Measurements from ENCODE around the gene ZSWIM8.

DNA sequence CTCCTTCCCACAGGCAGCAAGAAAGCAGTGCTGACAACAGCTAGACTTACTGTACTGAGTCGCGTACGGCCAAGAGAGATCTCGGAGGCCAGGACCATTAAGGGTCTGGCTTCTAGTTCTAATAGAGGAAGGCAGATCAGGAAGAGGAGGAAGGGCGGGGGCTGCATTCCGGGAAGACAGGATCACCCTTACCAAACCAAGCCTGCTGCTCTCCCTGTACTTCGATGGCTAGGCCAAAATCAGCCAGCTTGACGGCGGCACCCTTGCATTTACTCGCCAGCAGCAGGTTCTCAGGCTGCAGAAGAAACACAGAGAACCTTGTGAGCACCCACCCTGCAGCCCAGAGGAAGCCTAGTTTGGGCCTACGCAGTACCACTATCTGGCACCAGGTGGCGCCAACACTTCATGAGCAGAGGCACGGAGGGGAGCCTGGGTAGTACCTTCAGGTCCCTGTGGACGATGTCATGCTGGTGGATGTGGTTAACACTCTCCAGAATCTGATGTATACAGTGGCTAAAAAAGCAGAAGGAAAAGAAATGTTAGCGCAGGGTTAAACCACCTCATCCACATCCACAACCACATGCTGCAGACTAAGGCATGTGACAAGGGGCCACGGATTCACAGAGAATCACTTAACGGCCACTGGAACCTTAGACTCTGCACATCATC, 63.5 kb downstream of the ZSWIM8 start:
- TF ChIP-seq, protein P1, sequence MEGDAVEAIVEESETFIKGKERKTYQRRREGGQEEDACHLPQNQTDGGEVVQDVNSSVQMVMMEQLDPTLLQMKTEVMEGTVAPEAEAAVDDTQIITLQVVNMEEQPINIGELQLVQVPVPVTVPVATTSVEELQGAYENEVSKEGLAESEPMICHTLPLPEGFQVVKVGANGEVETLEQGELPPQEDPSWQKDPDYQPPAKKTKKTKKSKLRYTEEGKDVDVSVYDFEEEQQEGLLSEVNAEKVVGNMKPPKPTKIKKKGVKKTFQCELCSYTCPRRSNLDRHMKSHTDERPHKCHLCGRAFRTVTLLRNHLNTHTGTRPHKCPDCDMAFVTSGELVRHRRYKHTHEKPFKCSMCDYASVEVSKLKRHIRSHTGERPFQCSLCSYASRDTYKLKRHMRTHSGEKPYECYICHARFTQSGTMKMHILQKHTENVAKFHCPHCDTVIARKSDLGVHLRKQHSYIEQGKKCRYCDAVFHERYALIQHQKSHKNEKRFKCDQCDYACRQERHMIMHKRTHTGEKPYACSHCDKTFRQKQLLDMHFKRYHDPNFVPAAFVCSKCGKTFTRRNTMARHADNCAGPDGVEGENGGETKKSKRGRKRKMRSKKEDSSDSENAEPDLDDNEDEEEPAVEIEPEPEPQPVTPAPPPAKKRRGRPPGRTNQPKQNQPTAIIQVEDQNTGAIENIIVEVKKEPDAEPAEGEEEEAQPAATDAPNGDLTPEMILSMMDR (IDR thresholded peaks at IDR 0.05), result peak; percentile 94
- TF ChIP-seq EP300 (IDR thresholded peaks at IDR 0.05) (no peak), JUNB (IDR thresholded peaks at IDR 0.05) (no peak), POLR2A (IDR thresholded peaks at IDR 0.05; ENCODE audit: low read length) (no peak), RFX5 (IDR thresholded peaks at IDR 0.05) (no peak), RCOR1 (IDR thresholded peaks at IDR 0.05; ENCODE audit: low read depth, low read length) (0 out of 2 replicates have a peak, but pooled peaks have one; percentile 41), RAD21 (conservative IDR thresholded peaks at IDR 0.05 in 1 of 2, IDR thresholded peaks at IDR 0.05 in 1 of 2) (peak; percentile 93 to 97)
- TF ChIP-seq, protein P2, sequence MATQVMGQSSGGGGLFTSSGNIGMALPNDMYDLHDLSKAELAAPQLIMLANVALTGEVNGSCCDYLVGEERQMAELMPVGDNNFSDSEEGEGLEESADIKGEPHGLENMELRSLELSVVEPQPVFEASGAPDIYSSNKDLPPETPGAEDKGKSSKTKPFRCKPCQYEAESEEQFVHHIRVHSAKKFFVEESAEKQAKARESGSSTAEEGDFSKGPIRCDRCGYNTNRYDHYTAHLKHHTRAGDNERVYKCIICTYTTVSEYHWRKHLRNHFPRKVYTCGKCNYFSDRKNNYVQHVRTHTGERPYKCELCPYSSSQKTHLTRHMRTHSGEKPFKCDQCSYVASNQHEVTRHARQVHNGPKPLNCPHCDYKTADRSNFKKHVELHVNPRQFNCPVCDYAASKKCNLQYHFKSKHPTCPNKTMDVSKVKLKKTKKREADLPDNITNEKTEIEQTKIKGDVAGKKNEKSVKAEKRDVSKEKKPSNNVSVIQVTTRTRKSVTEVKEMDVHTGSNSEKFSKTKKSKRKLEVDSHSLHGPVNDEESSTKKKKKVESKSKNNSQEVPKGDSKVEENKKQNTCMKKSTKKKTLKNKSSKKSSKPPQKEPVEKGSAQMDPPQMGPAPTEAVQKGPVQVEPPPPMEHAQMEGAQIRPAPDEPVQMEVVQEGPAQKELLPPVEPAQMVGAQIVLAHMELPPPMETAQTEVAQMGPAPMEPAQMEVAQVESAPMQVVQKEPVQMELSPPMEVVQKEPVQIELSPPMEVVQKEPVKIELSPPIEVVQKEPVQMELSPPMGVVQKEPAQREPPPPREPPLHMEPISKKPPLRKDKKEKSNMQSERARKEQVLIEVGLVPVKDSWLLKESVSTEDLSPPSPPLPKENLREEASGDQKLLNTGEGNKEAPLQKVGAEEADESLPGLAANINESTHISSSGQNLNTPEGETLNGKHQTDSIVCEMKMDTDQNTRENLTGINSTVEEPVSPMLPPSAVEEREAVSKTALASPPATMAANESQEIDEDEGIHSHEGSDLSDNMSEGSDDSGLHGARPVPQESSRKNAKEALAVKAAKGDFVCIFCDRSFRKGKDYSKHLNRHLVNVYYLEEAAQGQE (IDR thresholded peaks at IDR 0.05), result no peak
- TF ChIP-seq, protein P3, sequence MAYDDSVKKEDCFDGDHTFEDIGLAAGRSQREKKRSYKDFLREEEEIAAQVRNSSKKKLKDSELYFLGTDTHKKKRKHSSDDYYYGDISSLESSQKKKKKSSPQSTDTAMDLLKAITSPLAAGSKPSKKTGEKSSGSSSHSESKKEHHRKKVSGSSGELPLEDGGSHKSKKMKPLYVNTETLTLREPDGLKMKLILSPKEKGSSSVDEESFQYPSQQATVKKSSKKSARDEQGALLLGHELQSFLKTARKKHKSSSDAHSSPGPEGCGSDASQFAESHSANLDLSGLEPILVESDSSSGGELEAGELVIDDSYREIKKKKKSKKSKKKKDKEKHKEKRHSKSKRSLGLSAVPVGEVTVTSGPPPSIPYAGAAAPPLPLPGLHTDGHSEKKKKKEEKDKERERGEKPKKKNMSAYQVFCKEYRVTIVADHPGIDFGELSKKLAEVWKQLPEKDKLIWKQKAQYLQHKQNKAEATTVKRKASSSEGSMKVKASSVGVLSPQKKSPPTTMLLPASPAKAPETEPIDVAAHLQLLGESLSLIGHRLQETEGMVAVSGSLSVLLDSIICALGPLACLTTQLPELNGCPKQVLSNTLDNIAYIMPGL (CRISPR knock-in tag; IDR thresholded peaks at IDR 0.05; ENCODE audit: borderline replicate concordance), result no peak
